Measurements from ENCODE around the gene PRRT3. TPM values are rescaled to one million over a fixed set of nuclear protein-coding genes. Genes with fewer than 3 reads are reported as not detected.

Gene PRRT3
- total and polyA plus RNA-seq, 4 donors: 3.8 to 15.5 (median 8.1) TPM

GRCh38 chr3:9913601-9914000 is 38.6 kb downstream of the PRRT3 start:
- Histone ChIP-seq H3K36me3 (ENCODE audit: control insufficient read depth, insufficient read depth, low read length) (peaks cover 3% of the 10 kb centered on the region), H3K4me3 (ENCODE audit: low read depth, low read length) (no peak overlapping the region), H3K9me3 (ENCODE audit: control insufficient read depth, insufficient read depth, low read length) (no peaks in the 10 kb centered on the region), H3K4me1 (ENCODE audit: control insufficient read depth, insufficient read depth, low read length) (peaks cover 37% of the 10 kb centered on the region), H3K27ac (ENCODE audit: low read depth, low read length) (no peak overlapping the region), H3K27me3 (ENCODE audit: control insufficient read depth, insufficient read depth, low read length) (no peaks in the 10 kb centered on the region)
- 88% methylated on average over 4 of the region's 5 CpGs for WGBS (ENCODE audit: insufficient coverage)
- DNase-seq (ENCODE audit: low read depth in 4 of 6, low spot score in 6 of 6): no peak

DNA sequence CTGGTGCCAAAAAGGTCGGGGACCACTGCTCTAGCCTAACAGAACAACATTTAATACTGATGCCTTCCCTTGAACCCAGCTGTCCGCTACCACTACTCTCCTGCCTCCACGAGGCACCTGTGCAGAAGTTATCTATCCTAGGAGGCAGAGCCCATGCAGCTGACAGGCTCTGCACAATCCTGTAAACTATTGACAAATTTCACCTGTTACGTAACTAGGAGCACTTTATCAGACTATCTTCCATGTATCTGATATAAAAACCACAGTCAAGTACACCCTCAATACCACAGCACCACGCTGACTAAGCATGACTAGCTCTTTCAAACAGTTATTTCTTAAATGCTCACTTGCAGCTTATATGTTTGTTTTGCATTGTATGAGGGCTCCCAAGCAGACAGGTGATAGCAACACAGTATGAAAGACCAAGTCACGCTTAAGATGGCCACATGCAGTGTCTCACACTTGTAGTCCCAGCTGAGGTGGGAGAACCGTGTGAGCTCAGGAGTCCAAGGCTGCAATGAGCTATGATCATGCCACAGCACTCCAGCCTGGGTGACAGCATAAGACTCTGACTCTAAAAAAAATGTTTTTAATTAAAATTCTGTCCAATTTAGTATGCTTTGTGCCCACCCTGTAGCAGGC is 39.8 kb downstream of the PRRT3 start:
- H3K27me3 ChIP-seq (ENCODE audit: control insufficient read depth, insufficient read depth, low read length): no peaks in the 10 kb centered on the region
- H3K4me1 ChIP-seq (ENCODE audit: control insufficient read depth, insufficient read depth, low read length): peaks cover 29% of the 10 kb centered on the region
- H3K9me3 ChIP-seq (ENCODE audit: control insufficient read depth, insufficient read depth, low read length): no peaks in the 10 kb centered on the region
- no peaks in the 10 kb centered on the region for H3K36me3 ChIP-seq (ENCODE audit: control insufficient read depth, insufficient read depth, low read length)
- H3K4me3 ChIP-seq (ENCODE audit: low read depth, low read length): no peak overlapping the region
- H3K27ac ChIP-seq (ENCODE audit: low read depth, low read length): no peak overlapping the region
- DNase-seq (ENCODE audit: low read depth in 4 of 6, low spot score in 6 of 6): no peak
- WGBS (ENCODE audit: insufficient coverage): 75% methylated on average over 6 of the region's 7 CpGs

- Histone ChIP-seq H3K27me3 (ENCODE audit: control insufficient read depth, insufficient read depth, low read length) (no peaks in the 10 kb centered on the region), H3K27ac (ENCODE audit: low read depth, low read length) (no peak overlapping the region), H3K9me3 (ENCODE audit: control insufficient read depth, insufficient read depth, low read length) (no peaks in the 10 kb centered on the region), H3K4me1 (ENCODE audit: control insufficient read depth, insufficient read depth, low read length) (peaks cover 23% of the 10 kb centered on the region), H3K36me3 (ENCODE audit: control insufficient read depth, insufficient read depth, low read length) (no peaks in the 10 kb centered on the region), H3K4me3 (ENCODE audit: low read depth, low read length) (no peak overlapping the region)
- 61% methylated on average over 5 of the region's 8 CpGs for WGBS (ENCODE audit: insufficient coverage)
- DNase-seq (ENCODE audit: low read depth in 4 of 6, low spot score in 6 of 6): no peak
These were observed 40.3 kb downstream of the PRRT3 start for GRCh38 chr3:9911863-9912262.

DNA sequence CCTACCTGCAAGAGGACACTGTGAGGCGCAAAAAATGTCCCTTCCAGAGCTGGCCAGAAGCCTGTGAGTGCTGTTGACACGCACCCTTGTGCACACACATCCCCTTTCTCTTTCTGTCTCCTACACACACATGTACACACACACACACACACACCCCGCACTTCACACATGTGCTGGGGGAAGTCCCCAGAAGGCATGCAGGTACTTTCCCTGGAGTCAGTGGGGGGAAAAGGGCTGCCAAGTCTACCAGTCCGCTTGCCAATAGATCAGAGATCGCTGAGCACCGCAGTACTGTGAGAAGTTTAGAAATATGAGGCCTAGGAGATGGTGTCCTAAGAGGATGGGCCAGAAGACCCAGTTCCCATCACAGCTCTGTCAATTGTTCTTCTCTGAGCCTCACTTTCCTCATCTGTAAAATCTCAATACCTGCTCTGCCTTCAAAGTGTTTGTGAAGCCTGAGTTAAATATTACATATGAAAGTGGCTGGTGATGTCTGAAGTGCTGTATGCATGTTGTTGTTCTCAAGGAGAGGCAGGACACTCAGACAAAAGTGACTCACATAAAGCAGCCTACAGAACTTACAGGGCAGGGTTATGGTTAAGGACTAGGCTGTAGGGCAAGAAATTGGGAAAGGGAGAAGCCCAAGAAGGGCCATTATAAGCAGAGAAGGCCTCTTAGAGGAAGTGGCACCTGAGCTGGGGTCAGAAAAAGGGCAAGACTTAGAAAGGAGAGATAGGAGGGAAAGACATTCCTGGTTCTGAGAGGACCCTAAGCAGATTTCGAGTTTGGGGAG is 42.8 kb downstream of the PRRT3 start:
- H3K27ac ChIP-seq (ENCODE audit: low read depth, low read length): no peak overlapping the region
- peaks cover 4% of the 10 kb centered on the region for H3K4me1 ChIP-seq (ENCODE audit: control insufficient read depth, insufficient read depth, low read length)
- no peaks in the 10 kb centered on the region for H3K36me3 ChIP-seq (ENCODE audit: control insufficient read depth, insufficient read depth, low read length)
- no peaks in the 10 kb centered on the region for H3K9me3 ChIP-seq (ENCODE audit: control insufficient read depth, insufficient read depth, low read length)
- DNase-seq (ENCODE audit: low read depth in 4 of 6, low spot score in 6 of 6): no peak
- H3K27me3 ChIP-seq (ENCODE audit: control insufficient read depth, insufficient read depth, low read length): no peaks in the 10 kb centered on the region
- H3K4me3 ChIP-seq (ENCODE audit: low read depth, low read length): no peak overlapping the region
- WGBS (ENCODE audit: insufficient coverage): 92% methylated on average over 4 of the region's 7 CpGs

DNA sequence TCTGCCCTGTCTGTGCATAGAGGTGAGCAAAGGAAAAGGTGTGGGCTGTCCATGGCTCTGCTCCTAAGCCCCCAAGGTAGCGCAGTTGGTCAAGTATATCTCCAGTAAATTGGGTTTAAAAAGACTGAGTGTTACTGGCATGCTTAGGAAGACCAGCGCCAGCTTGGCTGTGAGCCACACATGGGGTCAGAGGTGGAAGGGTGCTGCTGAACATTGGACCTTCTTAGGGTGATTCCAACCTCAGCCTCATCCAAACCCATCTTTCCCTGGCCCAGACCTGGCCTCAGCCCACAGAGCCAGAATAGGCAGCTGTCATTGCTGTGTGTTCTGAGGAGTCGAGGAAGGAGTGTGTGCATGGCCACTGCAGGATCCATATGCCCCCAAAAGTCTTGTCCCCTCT is 43.9 kb downstream of the PRRT3 start:
- no peaks in the 10 kb centered on the region for H3K36me3 ChIP-seq (ENCODE audit: control insufficient read depth, insufficient read depth, low read length)
- WGBS (ENCODE audit: insufficient coverage): 100% methylated on average over 2 of the region's 3 CpGs

GRCh38 chr3:9906480-9906879 is 45.7 kb downstream of the PRRT3 start:
- 83% methylated on average over 3 of the region's 5 CpGs for WGBS (ENCODE audit: insufficient coverage)
- no peaks in the 10 kb centered on the region for H3K36me3 ChIP-seq (ENCODE audit: control insufficient read depth, insufficient read depth, low read length)
- H3K27ac ChIP-seq (ENCODE audit: low read depth, low read length): no peak overlapping the region
- H3K27me3 ChIP-seq (ENCODE audit: control insufficient read depth, insufficient read depth, low read length): no peaks in the 10 kb centered on the region
- no peaks in the 10 kb centered on the region for H3K9me3 ChIP-seq (ENCODE audit: control insufficient read depth, insufficient read depth, low read length)
- peaks cover 7% of the 10 kb centered on the region for H3K4me1 ChIP-seq (ENCODE audit: control insufficient read depth, insufficient read depth, low read length)
- no peak overlapping the region for H3K4me3 ChIP-seq (ENCODE audit: low read depth, low read length)
- DNase-seq (ENCODE audit: low read depth in 4 of 6, low spot score in 6 of 6): no peak

More for the DNA sequence above, 43.9 kb downstream of the PRRT3 start:
- H3K9me3 ChIP-seq (ENCODE audit: control insufficient read depth, insufficient read depth, low read length): no peaks in the 10 kb centered on the region
- H3K4me1 ChIP-seq (ENCODE audit: control insufficient read depth, insufficient read depth, low read length): no peaks in the 10 kb centered on the region
- H3K4me3 ChIP-seq (ENCODE audit: low read depth, low read length): no peak overlapping the region
- DNase-seq (ENCODE audit: low read depth in 4 of 6, low spot score in 6 of 6): no peak
- no peak overlapping the region for H3K27ac ChIP-seq (ENCODE audit: low read depth, low read length)
- no peaks in the 10 kb centered on the region for H3K27me3 ChIP-seq (ENCODE audit: control insufficient read depth, insufficient read depth, low read length)

- no peaks in the 10 kb centered on the region for H3K36me3 ChIP-seq (ENCODE audit: control insufficient read depth, insufficient read depth, low read length)
- no peak overlapping the region for H3K4me3 ChIP-seq (ENCODE audit: low read depth, low read length)
- H3K4me1 ChIP-seq (ENCODE audit: control insufficient read depth, insufficient read depth, low read length): peaks cover 7% of the 10 kb centered on the region
- WGBS (ENCODE audit: insufficient coverage): 80% methylated on average over 3 of the region's 4 CpGs
- no peaks in the 10 kb centered on the region for H3K27me3 ChIP-seq (ENCODE audit: control insufficient read depth, insufficient read depth, low read length)
- H3K27ac ChIP-seq (ENCODE audit: low read depth, low read length): no peak overlapping the region
- DNase-seq (ENCODE audit: low read depth in 4 of 6, low spot score in 6 of 6): no peak
- no peaks in the 10 kb centered on the region for H3K9me3 ChIP-seq (ENCODE audit: control insufficient read depth, insufficient read depth, low read length)
These were observed 48.3 kb downstream of the PRRT3 start for GRCh38 chr3:9903904-9904303.

DNA sequence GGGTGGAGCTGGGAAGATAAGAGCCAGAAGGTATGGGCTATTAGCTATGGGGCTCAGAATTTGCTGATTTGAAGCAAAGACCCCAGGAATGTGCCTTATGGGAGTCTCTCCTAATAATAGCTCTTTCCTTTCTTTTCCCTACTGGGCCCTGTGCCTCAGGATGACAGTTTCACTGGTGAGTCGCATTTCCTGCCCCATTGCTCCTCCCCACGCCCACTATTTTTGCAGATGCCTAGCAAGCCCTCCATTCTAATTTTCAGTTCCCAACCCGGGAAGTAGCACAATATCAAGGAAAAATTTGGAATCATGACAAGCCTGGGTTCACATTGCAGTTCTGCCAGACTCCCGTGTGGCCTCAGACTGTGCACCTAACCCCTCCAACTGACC is 49.0 kb downstream of the PRRT3 start:
- H3K36me3 ChIP-seq (ENCODE audit: control insufficient read depth, insufficient read depth, low read length): no peaks in the 10 kb centered on the region
- H3K4me1 ChIP-seq (ENCODE audit: control insufficient read depth, insufficient read depth, low read length): peaks cover 7% of the 10 kb centered on the region
- no peak overlapping the region for H3K27ac ChIP-seq (ENCODE audit: low read depth, low read length)
- H3K27me3 ChIP-seq (ENCODE audit: control insufficient read depth, insufficient read depth, low read length): no peaks in the 10 kb centered on the region
- WGBS (ENCODE audit: insufficient coverage): 60% methylated on average over 3 of the region's 4 CpGs
- DNase-seq (ENCODE audit: low read depth in 4 of 6, low spot score in 6 of 6): no peak
- no peak overlapping the region for H3K4me3 ChIP-seq (ENCODE audit: low read depth, low read length)
- no peaks in the 10 kb centered on the region for H3K9me3 ChIP-seq (ENCODE audit: control insufficient read depth, insufficient read depth, low read length)

DNA sequence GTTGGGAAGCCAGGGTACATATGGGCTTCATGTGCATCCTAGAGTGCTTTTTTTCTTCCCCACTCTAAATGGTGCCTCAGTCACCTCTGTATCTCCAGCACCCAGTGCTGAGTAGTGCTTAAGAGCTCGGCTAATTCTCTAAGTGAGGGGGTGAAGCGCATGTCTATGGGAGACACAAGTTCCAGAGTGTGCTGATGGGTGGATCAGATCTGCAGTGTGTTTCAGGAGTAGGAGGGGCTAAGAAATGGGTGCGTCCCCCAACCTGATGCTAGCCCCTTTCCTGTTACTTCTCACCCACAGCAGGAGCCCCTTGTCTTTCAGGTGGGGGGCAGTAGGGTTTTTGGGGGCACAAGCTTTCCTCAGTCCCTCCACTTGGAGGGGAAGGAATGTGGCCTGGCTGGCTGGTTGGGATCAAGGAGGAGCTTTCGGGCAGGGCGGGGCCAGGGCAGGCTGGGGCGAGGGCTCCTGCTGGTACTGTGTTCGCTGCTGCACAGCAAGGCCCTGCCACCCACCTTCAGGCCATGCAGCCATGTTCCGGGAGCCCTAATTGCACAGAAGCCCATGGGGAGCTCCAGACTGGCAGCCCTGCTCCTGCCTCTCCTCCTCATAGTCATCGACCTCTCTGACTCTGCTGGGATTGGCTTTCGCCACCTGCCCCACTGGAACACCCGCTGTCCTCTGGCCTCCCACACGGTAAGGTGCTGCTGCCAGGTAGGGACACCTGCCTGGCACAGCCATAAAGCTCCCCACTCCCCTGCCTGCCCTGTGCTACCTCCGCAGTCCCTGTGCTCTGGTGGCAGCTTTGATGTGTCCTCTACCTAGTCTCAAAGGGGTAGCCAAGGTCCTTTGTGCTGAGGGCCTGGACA is 49.6 kb downstream of the PRRT3 start, which contains the start of gene IL17RE:
IL17RE (plus strand) TSS at position 477 of the 866 bp plus-strand sequence; CDS start at position 562, 85 bp downstream.
- Histone ChIP-seq H3K4me3 (ENCODE audit: low read depth, low read length) (no peak within 1 kb of the TSS), H3K27ac (ENCODE audit: low read depth, low read length) (no peak within 1 kb of the TSS), H3K36me3 (ENCODE audit: control insufficient read depth, insufficient read depth, low read length) (no peaks in the 10 kb centered on the region), H3K4me1 (ENCODE audit: control insufficient read depth, insufficient read depth, low read length) (peaks cover 7% of the 10 kb centered on the region), H3K27me3 (ENCODE audit: control insufficient read depth, insufficient read depth, low read length) (no peaks in the 10 kb centered on the region), H3K9me3 (ENCODE audit: control insufficient read depth, insufficient read depth, low read length) (no peaks in the 10 kb centered on the region)
- DNase-seq (ENCODE audit: low read depth in 4 of 6, low spot score in 6 of 6): no peak
- WGBS (ENCODE audit: insufficient coverage): 39% methylated on average over 7 of the region's 13 CpGs

Data from spinal cord (tissue), 10 donors.